GM19023 (cell line): ENCODE results near the gene SRGAP1.
"Not testable (repeated sequence)": the region's sequence is repeated elsewhere in the genome, so short reads cannot be mapped to it uniquely, and the experiment has no call there.

Experiments used
- ATAC-seq: cut with Tn5 transposase; IDR thresholded peaks from one replicate; pipeline ENCODE4 v1.9.1; 2021; ENCODE audit warnings: mild to moderate bottlenecking, moderate library complexity; ENCODE audit not compliant: unreplicated experiment

Gene SRGAP1

GRCh38 chr12:63836936-63837335 is 7.6 kb upstream of the SRGAP1 start:
- no peak for ATAC-seq

GRCh38 chr12:63838411-63838810 is 6.1 kb upstream of the SRGAP1 start:
- no peak for ATAC-seq

DNA sequence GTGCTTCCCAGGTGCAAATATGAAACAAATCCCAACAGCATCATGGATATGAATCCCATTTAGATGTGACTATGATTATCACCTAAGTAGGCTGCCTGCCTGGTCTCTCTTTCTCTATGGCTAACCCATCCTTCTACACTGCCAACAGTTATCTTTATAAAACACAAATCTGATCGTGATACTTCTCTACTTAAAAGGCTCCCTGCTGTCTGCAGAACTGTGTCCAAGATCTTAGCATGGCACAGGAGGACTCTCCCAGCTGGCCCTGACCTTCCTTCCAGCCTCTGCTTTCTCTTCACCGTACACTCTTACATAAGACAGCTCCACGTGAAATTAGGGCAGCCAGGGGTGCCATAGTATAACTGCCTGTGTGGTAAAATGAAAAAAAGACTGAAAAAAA is 3.5 kb upstream of the SRGAP1 start:
- no peak for ATAC-seq

GRCh38 chr12:63841571-63841970 is 2.9 kb upstream of the SRGAP1 start:
- no peak for ATAC-seq

- ATAC-seq: not testable (repeated sequence)
Observed at GRCh38 chr12:63842750-63843149, 1.8 kb upstream of the SRGAP1 start.

DNA sequence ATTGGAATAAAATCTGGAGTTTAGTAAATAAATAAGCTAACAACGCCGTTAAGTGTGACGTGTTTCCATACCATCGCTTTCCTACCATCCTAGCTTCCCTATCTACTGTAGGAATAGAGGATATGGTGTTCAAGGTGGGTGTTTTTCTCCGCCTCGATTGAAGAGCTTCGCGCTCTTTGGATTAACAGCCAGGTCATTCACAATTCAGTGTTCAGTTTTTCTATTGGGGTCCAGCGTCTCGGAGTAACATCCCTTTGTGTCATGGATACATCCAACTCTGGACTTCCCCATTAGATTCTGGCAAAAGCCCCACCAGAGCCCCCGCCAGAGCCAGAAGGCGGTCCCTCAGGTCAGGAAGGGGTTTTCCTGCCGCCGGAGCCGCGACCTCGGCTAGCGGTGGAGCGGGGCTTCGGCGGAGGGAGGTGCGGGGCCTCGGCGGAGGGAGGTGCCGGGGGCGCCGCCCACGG is 1.2 kb upstream of the SRGAP1 start:
- ATAC-seq: no peak

GRCh38 chr12:63843721-63844390 is 644 bp upstream of the SRGAP1 start:
- peak; percentile 95 for ATAC-seq

- ATAC-seq: no peak
Observed at GRCh38 chr12:63845726-63846125, 1.2 kb downstream of the SRGAP1 start.

- ATAC-seq: no peak
Observed at GRCh38 chr12:63846238-63846967, 1.9 kb downstream of the SRGAP1 start.

- no peak for ATAC-seq
Observed at GRCh38 chr12:63848450-63848849, 4.0 kb downstream of the SRGAP1 start.

GRCh38 chr12:63849106-63849620 is 4.7 kb downstream of the SRGAP1 start:
- no peak for ATAC-seq

DNA sequence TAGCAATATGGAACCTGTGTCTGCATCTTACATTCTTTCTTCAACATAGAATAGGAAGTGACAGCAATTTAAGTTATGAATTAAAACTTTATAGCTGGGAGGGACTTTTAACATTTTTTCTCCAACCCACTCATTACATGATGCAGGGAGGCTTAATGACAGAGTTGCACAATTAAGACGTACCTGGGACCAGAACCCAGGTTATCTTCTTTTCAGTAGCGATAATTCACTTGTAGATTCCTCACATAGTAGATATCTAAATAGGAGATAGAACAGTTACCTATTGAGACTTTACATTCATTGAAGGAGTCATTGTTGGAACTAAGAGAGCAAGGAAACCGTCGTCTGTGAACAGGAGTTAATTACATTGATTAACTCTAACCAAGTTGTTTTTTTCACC is 5.1 kb downstream of the SRGAP1 start:
- ATAC-seq: no peak

DNA sequence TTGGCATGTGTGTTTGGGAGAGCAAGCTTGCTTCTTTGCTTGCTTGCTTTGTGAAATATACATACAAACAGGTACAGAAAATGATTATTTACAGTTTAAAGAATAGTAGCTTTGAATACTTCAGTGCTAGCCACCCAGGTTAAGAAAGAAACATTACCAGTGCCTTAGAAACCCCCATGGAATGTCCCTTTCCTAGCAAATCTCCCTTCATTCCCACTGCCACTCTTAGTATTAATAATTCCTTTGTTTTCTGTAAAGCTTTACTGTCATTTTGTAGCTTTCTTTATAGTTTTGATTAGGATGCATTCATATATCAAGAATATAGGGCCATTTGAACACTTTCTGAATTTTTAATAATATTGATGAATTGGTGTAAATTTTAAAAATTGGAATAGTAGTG is 9.5 kb downstream of the SRGAP1 start:
- no peak for ATAC-seq

DNA sequence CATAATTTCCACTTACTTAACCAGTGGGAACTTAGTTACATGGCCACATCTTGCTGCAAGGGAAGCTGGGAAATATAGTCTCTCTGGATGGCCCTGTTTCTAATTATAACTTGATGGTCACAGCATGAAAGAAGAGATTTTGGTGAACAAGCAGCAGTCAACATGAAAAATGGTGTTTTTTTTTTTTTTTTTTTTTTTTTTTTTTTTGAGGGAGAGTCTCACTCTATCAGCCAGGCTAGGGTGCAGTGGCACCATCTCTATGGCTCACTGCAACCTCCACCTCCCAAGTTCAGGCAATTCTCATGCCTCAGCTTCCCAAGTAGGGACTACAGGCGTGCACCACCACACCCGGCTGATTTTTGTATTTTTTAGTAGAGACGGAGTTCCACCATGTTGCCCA is 10.8 kb downstream of the SRGAP1 start:
- no peak for ATAC-seq

DNA sequence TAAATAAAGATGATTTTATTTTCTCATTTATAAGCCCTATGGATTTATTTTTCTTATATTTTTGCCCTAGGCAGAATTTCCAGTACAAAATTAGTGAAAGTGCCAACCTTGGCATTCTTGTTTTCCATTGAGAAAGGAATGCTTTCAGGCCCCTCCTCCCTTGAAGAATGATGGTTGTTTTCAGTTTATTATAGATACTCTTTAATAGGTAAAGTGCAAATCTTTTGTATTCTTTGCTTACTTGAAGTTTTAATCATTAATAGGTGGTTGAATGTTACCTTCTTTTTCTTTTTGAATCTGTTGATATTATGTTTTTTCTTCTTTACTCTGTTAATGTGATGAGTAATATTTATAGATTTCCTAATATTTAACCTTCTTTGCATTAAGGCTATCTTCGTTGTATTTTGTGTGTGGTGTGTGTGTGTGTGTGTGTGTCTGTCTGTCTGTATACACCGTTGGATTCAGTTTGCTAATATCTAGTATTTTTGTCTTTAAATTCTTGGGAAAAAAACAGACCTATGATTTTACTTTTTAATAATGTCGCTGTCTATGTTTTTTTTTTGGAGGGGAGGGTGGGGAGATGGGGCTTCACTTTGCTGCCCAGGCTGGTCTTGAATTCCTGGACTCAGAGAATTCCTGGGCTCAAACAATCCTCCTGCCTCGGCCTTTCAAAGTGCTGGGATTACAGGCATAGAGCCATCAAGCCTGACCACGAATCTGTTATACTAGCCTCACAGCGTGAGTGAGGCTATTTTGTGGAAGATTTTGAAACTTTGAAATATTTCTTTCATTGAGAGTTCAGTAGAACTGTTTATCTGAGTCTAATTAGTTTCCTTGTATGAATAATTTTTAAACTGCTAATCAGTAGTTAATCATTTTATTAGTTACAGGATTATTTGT is 13.5 kb downstream of the SRGAP1 start:
- ATAC-seq: no peak

GRCh38 chr12:63859880-63860279 is 15.4 kb downstream of the SRGAP1 start:
- ATAC-seq: not testable (repeated sequence)

- ATAC-seq: no peak
Observed at GRCh38 chr12:63862187-63862968, 17.9 kb downstream of the SRGAP1 start.

GRCh38 chr12:63862969-63863230 is 18.4 kb downstream of the SRGAP1 start:
- no peak for ATAC-seq

DNA sequence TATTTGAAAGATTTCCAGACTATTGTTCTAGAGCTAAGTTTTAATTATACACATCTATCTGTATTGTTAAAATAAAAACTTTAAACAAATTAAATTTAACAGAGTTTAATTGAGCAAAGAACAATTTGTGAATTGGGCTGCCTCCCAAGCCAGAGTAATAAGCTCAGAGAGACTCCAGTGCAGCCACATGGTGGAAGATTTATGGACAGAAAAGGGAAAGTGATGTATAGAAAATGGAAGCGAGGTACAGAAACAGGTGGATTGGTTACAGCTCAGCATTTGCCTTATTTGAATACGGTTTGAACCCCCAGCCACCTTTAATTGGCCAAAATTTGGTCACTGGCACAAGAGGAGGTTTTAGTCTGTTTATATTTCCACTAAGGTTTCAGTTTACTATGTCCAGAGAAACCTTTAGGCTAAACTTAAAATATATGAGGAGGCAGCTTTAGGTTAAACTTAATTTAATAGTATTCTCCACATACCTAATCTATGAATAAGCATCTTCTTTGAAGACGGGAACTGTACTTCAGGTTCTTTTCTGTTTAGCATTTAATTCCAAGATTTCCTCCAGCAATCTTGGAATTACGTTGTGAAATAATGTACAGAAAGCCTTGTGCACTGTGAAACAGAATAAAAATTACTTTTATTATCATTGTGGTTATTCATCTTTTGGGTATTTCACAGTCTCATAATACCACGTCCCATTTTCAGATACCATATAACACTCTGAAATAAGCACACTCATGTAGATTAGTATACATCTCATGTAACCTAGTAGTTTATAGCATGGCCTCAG is 19.4 kb downstream of the SRGAP1 start:
- no peak for ATAC-seq

- no peak for ATAC-seq
Observed at GRCh38 chr12:63864454-63864706, 19.9 kb downstream of the SRGAP1 start.
